ENCODE measurements around the gene GSTA4. TPM values are rescaled to one million over a fixed set of nuclear protein-coding genes. Genes with fewer than 3 reads are reported as not detected.

Gene GSTA4
- total RNA-seq, 1 experiment from 2014 or later, result 5.3 TPM

- CTCF ChIA-PET, result interaction anchor here (0.8 to 1.1 kb wide), 3 partner anchors 8 to 36 kb away, joined by 3 read pairs; no protein-coding TSS in a partner anchor
- intact Hi-C loops (cut with micrococcal nuclease), result no loop called here
- peaks cover 26% of the 10 kb centered on the region for H3K36me3 Mint-ChIP-seq (ENCODE audit: insufficient read depth, unreplicated experiment)
- BruUV-seq (replicated peaks), result no TSS peak
- H3K9me3 Mint-ChIP-seq (ENCODE audit: unreplicated experiment), result no peaks in the 10 kb centered on the region
- H3K27me3 Mint-ChIP-seq (ENCODE audit: insufficient read depth, unreplicated experiment), result no peaks in the 10 kb centered on the region
- no peak for TF ChIP-seq CTCF (IDR thresholded peaks at IDR 0.05; ENCODE audit: unreplicated experiment)
- POLR2A ChIA-PET, result interaction anchor here (1.4 kb wide), 1 partner anchor 8 kb away, joined by 3 read pairs; no protein-coding TSS in a partner anchor
- no peak overlapping the region for H3K4me3 Mint-ChIP-seq (ENCODE audit: unreplicated experiment)
- H3K27ac Mint-ChIP-seq (ENCODE audit: low read depth, unreplicated experiment), result no peak overlapping the region
- no peaks in the 10 kb centered on the region for H3K4me1 Mint-ChIP-seq (ENCODE audit: insufficient read depth, unreplicated experiment)
- DNase-seq (ENCODE audit: unreplicated experiment), result no peak
Measured at GRCh38 chr6:53005663-53006250, 10.7 kb upstream of the GSTA4 start.

GRCh38 chr6:52999456-52999855 is 4.4 kb upstream of the GSTA4 start:
- H3K9me3 Mint-ChIP-seq (ENCODE audit: unreplicated experiment), result no peaks in the 10 kb centered on the region
- intact Hi-C loops (cut with micrococcal nuclease), result loop anchor here (5.0 kb wide), 1 partner anchor 483 kb away; no protein-coding TSS in a partner anchor
- H3K36me3 Mint-ChIP-seq (ENCODE audit: insufficient read depth, unreplicated experiment), result peaks cover 14% of the 10 kb centered on the region
- no peak overlapping the region for H3K4me3 Mint-ChIP-seq (ENCODE audit: unreplicated experiment)
- no peak overlapping the region for H3K27ac Mint-ChIP-seq (ENCODE audit: low read depth, unreplicated experiment)
- POLR2A ChIA-PET, result interaction anchor here (1.0 to 1.3 kb wide), 2 partner anchors 33 to 80 kb away, joined by 3 read pairs; no protein-coding TSS in a partner anchor
- BruUV-seq (replicated peaks), result no TSS peak
- H3K27me3 Mint-ChIP-seq (ENCODE audit: insufficient read depth, unreplicated experiment), result no peaks in the 10 kb centered on the region
- no peak for DNase-seq (ENCODE audit: unreplicated experiment)
- CTCF ChIA-PET, result interaction anchor here (0.6 to 1.1 kb wide), 4 partner anchors 31 to 184 kb away, joined by 3 read pairs; no protein-coding TSS in a partner anchor
- TF ChIP-seq CTCF (IDR thresholded peaks at IDR 0.05; ENCODE audit: unreplicated experiment), result no peak
- peaks cover 12% of the 10 kb centered on the region for H3K4me1 Mint-ChIP-seq (ENCODE audit: insufficient read depth, unreplicated experiment)

- peaks cover 14% of the 10 kb centered on the region for H3K4me1 Mint-ChIP-seq (ENCODE audit: insufficient read depth, unreplicated experiment)
- ChIA-PET POLR2A (interaction anchor here (0.8 kb wide), 1 partner anchor 69 kb away, joined by 4 read pairs; no protein-coding TSS in a partner anchor), CTCF (interaction anchor here (0.6 to 1.6 kb wide), 7 partner anchors 8 to 281 kb away, joined by 3 to 5 read pairs (median 4); no protein-coding TSS in a partner anchor)
- intact Hi-C loops (cut with micrococcal nuclease), result loop anchor here (5.0 kb wide), 1 partner anchor 484 kb away; no protein-coding TSS in a partner anchor
- no TSS peak for BruUV-seq (replicated peaks)
- no peak for TF ChIP-seq CTCF (IDR thresholded peaks at IDR 0.05; ENCODE audit: unreplicated experiment)
- H3K27ac Mint-ChIP-seq (ENCODE audit: low read depth, unreplicated experiment), result no peak overlapping the region
- DNase-seq (ENCODE audit: unreplicated experiment), result no peak
- peaks cover 14% of the 10 kb centered on the region for H3K36me3 Mint-ChIP-seq (ENCODE audit: insufficient read depth, unreplicated experiment)
- no peaks in the 10 kb centered on the region for H3K27me3 Mint-ChIP-seq (ENCODE audit: insufficient read depth, unreplicated experiment)
- no peaks in the 10 kb centered on the region for H3K9me3 Mint-ChIP-seq (ENCODE audit: unreplicated experiment)
- H3K4me3 Mint-ChIP-seq (ENCODE audit: unreplicated experiment), result no peak overlapping the region
Measured at GRCh38 chr6:52998603-52999002, 3.5 kb upstream of the GSTA4 start.

GRCh38 chr6:52995913-52996645 is 995 bp upstream of the GSTA4 start:
- Mint-ChIP-seq H3K4me1 (ENCODE audit: insufficient read depth, unreplicated experiment) (peaks cover 23% of the 10 kb centered on the region), H3K27me3 (ENCODE audit: insufficient read depth, unreplicated experiment) (no peaks in the 10 kb centered on the region), H3K4me3 (ENCODE audit: unreplicated experiment) (peak overlapping the region; percentile 89), H3K36me3 (ENCODE audit: insufficient read depth, unreplicated experiment) (peaks cover 18% of the 10 kb centered on the region), H3K9me3 (ENCODE audit: unreplicated experiment) (no peaks in the 10 kb centered on the region), H3K27ac (ENCODE audit: low read depth, unreplicated experiment) (peak overlapping the region; percentile 99)
- no peak for TF ChIP-seq CTCF (IDR thresholded peaks at IDR 0.05; ENCODE audit: unreplicated experiment)
- intact Hi-C loops (cut with micrococcal nuclease), result loop anchor here (1.0 to 5.0 kb wide), 6 partner anchors 52 to 579 kb away; no protein-coding TSS in a partner anchor
- POLR2A ChIA-PET, result interaction anchor here (0.8 to 3.7 kb wide), 19 partner anchors 8 to 572 kb away, joined by 3 to 35 read pairs (median 8); partner anchors contain the start of genes FBXO9 and GSTA3
- BruUV-seq (replicated peaks), result no TSS peak
- CTCF ChIA-PET, result interaction anchor here (0.6 to 5.0 kb wide), 28 partner anchors 9 to 649 kb away, joined by 3 to 28 read pairs (median 4); no protein-coding TSS in a partner anchor
- DNase-seq (ENCODE audit: unreplicated experiment), result peak; percentile 82
